Prostate gland (tissue), 2 donors: ENCODE results near the gene ZNF215. TPM values are rescaled to one million over a fixed set of nuclear protein-coding genes. Genes with fewer than 3 reads are reported as not detected.
"Not testable (repeated sequence)": the region's sequence is repeated elsewhere in the genome, so short reads cannot be mapped to it uniquely, and the experiment has no call there.

Experiments used
- DNase-seq: peaks from one replicate; pipeline ENCODE4 v3.0.0-alpha.2; 2019; ENCODE audit warnings: low spot score
- H3K27ac ChIP-seq, 2 donors: fragments of 200-600 bp; sonication (generic); 2 replicates each; pipeline ENCODE4 v1.5.1; 2017 to 2019
- H3K27me3 ChIP-seq: fragments of 200-600 bp; sonication (generic); replicated peaks from 2 replicates; pipeline ENCODE4 v1.5.1; 2019; ENCODE audit not compliant: insufficient read depth
- H3K36me3 ChIP-seq, 2 donors: fragments of 200-600 bp; sonication (generic); 1 replicate in 1 of 2; 2 replicates in 1 of 2; pipeline versions ENCODE4 v1.5.1 to v1.8.1; 2017 to 2019
- H3K4me1 ChIP-seq: fragments of 200-600 bp; sonication (generic); replicated peaks from 2 replicates; pipeline ENCODE4 v1.5.1; 2019
- H3K4me3 ChIP-seq, 2 donors: fragments of 200-600 bp; sonication (generic); 2 replicates each; pipeline ENCODE4 v1.5.1; 2017 to 2019
- H3K9me3 ChIP-seq: fragments of 200-600 bp; sonication (generic); 2 replicates; pipeline ENCODE4 v1.5.1; 2017
- POLR2A ChIP-seq: fragments of 450-650 bp; IDR thresholded peaks from one replicate; pipeline ENCODE4 v1.6.1; 2016; ENCODE audit warnings: antibody characterized with exemption, mild to moderate bottlenecking
- POLR2AphosphoS5 ChIP-seq: sonication (generic); formaldehyde crosslinking; IDR thresholded peaks from one replicate; pipeline ENCODE4 v1.6.1; 2017; ENCODE audit warnings: antibody characterized with exemption
- WGBS: methylation state at CpG from one replicate; pipeline ENCODE4 v1.1.5; 2018; 5-methylcytosine and 5-hydroxymethylcytosine counted together
- intact Hi-C: fragments of 100-400 bp; cut with DNase I; formaldehyde crosslinking; loops from one replicate; pipeline ENCODE4 v1.14.2; 2022
- total RNA-seq, 2 donors: library from RNA; depleted of rRNA; stranded (reverse); fragments of >200 nt; gene quantifications; one replicate each; pipeline ENCODE4 v1.1.0, GENCODE V29; 2016
- TF ChIP-seq, protein P1 (sequence below), 4 experiments: fragments of 200-600 bp in 2 of 4; fragments of 450-650 bp in 2 of 4; sonication (generic) in 2 of 4; IDR thresholded peaks; 1 replicate in 3 of 4; 2 replicates in 1 of 4; pipeline ENCODE4 v1.5.1; 2016 to 2019; ENCODE audit warnings: antibody characterized with exemption in 4 of 4, mild to moderate bottlenecking in 2 of 4, moderate library complexity in 2 of 4

Gene ZNF215
- total RNA-seq, result 1 to 10 TPM; 2.5 to 2.6 TPM

DNA sequence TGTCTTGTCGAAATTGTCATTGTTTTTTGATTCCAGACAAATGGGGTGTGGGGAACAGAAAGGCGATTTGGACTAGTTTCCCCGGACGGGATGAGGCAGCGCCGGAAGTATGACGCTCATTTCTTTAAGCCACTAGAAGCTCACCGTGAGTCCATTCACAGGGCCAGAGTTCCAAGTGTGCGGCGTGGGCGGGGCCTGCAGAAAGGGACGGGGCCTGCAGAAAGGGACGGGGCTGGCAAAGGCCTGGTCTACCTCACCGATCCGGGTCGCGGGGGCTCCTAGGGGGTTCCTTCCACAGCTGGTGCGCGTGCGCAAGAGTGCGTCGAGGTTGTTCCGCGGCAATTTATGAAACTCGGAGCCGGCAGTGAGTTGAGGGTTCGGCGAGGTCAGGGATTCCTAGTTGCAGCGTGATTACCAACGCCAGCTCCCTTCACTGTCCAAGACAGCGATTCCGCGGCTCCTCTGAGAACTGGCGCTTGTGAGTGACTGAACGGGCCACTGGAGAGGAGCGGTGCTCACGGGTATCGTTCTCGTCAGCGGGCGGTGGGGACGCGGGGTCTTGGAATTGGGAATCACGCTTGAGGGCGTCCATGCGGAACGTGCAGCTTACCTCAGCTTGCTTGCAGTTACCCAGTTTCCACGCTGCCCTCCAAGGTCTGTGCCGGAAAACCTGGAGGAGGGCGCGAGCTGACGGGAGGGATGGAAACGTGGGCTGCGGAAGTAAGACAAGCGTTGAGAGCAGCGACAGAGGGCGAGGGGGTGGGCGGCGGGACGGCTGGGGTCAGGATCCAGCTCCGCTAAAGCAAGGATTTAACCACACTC, at the start of gene ZNF215:
TSS of gene ZNF215 (plus strand) at position 219 of the 822 bp plus-strand sequence. CDS start 5,847 bp downstream, outside the sequence.
- no peaks in the 10 kb centered on the region for H3K9me3 ChIP-seq
- intact Hi-C loops, result no loop called here
- no peaks in the 10 kb centered on the region for H3K36me3 ChIP-seq
- TF ChIP-seq POLR2AphosphoS5 (no peak), POLR2A (no peak)
- TF ChIP-seq, protein P1, sequence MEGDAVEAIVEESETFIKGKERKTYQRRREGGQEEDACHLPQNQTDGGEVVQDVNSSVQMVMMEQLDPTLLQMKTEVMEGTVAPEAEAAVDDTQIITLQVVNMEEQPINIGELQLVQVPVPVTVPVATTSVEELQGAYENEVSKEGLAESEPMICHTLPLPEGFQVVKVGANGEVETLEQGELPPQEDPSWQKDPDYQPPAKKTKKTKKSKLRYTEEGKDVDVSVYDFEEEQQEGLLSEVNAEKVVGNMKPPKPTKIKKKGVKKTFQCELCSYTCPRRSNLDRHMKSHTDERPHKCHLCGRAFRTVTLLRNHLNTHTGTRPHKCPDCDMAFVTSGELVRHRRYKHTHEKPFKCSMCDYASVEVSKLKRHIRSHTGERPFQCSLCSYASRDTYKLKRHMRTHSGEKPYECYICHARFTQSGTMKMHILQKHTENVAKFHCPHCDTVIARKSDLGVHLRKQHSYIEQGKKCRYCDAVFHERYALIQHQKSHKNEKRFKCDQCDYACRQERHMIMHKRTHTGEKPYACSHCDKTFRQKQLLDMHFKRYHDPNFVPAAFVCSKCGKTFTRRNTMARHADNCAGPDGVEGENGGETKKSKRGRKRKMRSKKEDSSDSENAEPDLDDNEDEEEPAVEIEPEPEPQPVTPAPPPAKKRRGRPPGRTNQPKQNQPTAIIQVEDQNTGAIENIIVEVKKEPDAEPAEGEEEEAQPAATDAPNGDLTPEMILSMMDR (IDR thresholded peaks at IDR 0.05), result no peak
- 2% methylated on average over 61 of the region's 61 CpGs for WGBS
- peak within 1 kb of the TSS; percentile 50 to 51 for H3K4me3 ChIP-seq
- peak; percentile 33 for DNase-seq
- no peaks in the 10 kb centered on the region for H3K4me1 ChIP-seq
- H3K27ac ChIP-seq, result peak within 1 kb of the TSS; percentile 55 to 69
- H3K27me3 ChIP-seq, result no peaks in the 10 kb centered on the region

DNA sequence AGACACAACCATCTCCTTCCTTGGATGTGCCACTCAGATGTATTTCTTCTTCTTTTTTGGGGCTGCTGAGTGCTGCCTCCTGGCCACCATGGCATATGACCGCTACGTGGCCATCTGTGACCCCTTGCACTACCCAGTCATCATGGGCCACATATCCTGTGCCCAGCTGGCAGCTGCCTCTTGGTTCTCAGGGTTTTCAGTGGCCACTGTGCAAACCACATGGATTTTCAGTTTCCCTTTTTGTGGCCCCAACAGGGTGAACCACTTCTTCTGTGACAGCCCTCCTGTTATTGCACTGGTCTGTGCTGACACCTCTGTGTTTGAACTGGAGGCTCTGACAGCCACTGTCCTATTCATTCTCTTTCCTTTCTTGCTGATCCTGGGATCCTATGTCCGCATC, 49.3 kb upstream of the ZNF215 start:
- intact Hi-C loops, result no loop called here
- 85% methylated on average over 3 of the region's 3 CpGs for WGBS

DNA sequence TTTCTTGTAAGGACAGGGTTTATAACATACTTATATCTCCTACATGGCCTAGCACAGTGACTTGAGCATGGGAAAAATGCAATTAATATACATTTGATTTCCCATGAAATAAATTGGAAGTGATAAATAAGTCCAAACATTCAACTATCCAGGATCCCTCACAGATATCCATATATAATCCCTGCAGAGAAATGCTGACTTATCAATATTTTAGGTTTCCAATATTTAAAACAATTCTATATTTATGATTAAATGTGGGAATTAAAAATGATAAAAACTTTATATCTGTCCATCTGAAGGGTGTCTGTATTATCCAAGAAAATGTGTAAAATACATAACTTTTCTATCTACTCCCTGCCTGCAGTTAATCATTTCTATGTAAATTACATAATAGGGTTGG, 43.5 kb upstream of the ZNF215 start:
- Histone ChIP-seq H3K27me3 (no peaks in the 10 kb centered on the region), H3K4me1 (no peaks in the 10 kb centered on the region), H3K27ac (no peak overlapping the region), H3K9me3 (no peaks in the 10 kb centered on the region), H3K4me3 (no peak overlapping the region), H3K36me3 (no peaks in the 10 kb centered on the region)
- TF ChIP-seq POLR2A (no peak), POLR2AphosphoS5 (no peak)
- TF ChIP-seq, protein P1 (IDR thresholded peaks at IDR 0.05), result no peak
- no peak for DNase-seq
- intact Hi-C loops, result no loop called here

More for the DNA sequence above, 49.3 kb upstream of the ZNF215 start:
- no peak overlapping the region for H3K27ac ChIP-seq
- H3K9me3 ChIP-seq, result no peaks in the 10 kb centered on the region
- no peak for TF ChIP-seq POLR2A
- TF ChIP-seq, protein P1 (IDR thresholded peaks at IDR 0.05), result no peak
- no peak for TF ChIP-seq POLR2AphosphoS5
- H3K36me3 ChIP-seq, result no peaks in the 10 kb centered on the region
- H3K27me3 ChIP-seq, result no peaks in the 10 kb centered on the region
- no peak overlapping the region for H3K4me3 ChIP-seq
- DNase-seq, result no peak
- no peaks in the 10 kb centered on the region for H3K4me1 ChIP-seq

DNA sequence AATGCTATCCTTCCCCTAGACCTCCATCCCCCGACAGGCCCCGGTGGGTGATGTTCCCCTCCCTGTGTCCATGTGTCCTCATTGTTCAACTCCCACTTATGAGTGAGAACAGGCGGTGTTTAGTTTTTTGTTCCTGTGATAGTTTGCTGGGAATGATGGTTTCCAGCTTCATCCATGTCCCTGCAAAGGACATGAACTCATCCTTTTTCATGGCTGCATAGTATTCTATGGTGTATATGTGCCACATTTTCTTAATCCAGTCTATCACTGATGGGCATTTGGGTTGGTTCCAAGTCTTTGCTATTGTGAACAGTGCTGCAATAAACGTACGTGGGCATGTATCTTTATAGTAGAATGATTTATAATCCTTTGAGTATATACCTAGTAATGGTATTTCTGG, 38.5 kb upstream of the ZNF215 start:
- H3K27ac ChIP-seq, H3K9me3 ChIP-seq, H3K4me3 ChIP-seq, intact Hi-C loops, H3K27me3 ChIP-seq, H3K36me3 ChIP-seq, DNase-seq, H3K4me1 ChIP-seq: not testable (repeated sequence)
- WGBS, result 89% methylated on average over 5 of the region's 5 CpGs

DNA sequence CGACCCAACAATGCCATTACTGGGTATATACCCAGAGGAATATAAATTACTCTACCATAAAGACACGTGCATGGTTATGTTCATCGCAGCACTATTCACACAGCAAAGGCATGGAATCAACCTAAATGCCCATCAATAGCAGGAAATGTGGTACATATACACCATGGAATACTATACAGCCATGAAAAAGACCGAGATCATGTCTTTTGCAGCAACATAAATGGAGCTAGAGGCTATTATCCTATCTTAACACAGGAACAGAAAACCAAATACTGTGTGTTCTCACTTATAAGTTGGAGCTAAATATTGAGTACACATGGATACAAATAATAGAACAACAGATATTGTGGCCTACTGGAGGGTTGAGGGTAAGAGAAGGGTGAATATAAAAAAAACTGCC, 37.4 kb upstream of the ZNF215 start:
- H3K4me3 ChIP-seq, result no peak overlapping the region
- TF ChIP-seq POLR2AphosphoS5, result no peak
- TF ChIP-seq, protein P1 (IDR thresholded peaks at IDR 0.05), result no peak
- no peak for TF ChIP-seq POLR2A
- H3K27ac ChIP-seq, result no peak overlapping the region
- no peaks in the 10 kb centered on the region for H3K9me3 ChIP-seq
- no peaks in the 10 kb centered on the region for H3K36me3 ChIP-seq
- 87% methylated on average over 4 of the region's 4 CpGs for WGBS
- intact Hi-C loops, result no loop called here
- no peaks in the 10 kb centered on the region for H3K4me1 ChIP-seq
- H3K27me3 ChIP-seq, result no peaks in the 10 kb centered on the region
- no peak for DNase-seq
